ENCODE measurements around the gene HIKESHI.

Gene HIKESHI

GRCh38 chr11:86302092-86302793, at the start of gene HIKESHI:
Gene HIKESHI (plus strand): TSS chr11:86302240. CDS start chr11:86302449, 209 bp downstream.
- Histone ChIP-seq H3K36me3 (ENCODE audit: insufficient read depth, insufficient read length, low read length) (peaks cover 5% of the 10 kb centered on the region), H3K4me1 (ENCODE audit: insufficient read depth, insufficient read length) (no peaks in the 10 kb centered on the region), H3K9ac (ENCODE audit: insufficient read length, low read depth) (peak within 1 kb of the TSS; percentile 75), H3K9me3 (ENCODE audit: insufficient read depth, low read length) (no peaks in the 10 kb centered on the region), H3K27me3 (ENCODE audit: insufficient read depth, insufficient read length) (no peaks in the 10 kb centered on the region), H3K4me3 (ENCODE audit: insufficient read length, low read depth) (peak within 1 kb of the TSS; percentile 92)
- no peak for TF ChIP-seq SUZ12 (IDR thresholded peaks at IDR 0.05; ENCODE audit: extremely low read depth, insufficient read depth, insufficient read length)
- no peak for TF ChIP-seq ZNF274 (IDR thresholded peaks at IDR 0.05; ENCODE audit: low read depth, low read length)
- TF ChIP-seq YY1 (IDR thresholded peaks at IDR 0.05; ENCODE audit: insufficient read depth, insufficient read length), result no peak
- DNase-seq (ENCODE audit: low read depth, low spot score), result peak; percentile 90

GRCh38 chr11:86255896-86256295, 46.1 kb upstream of the HIKESHI start:
- Histone ChIP-seq H3K27me3 (ENCODE audit: insufficient read depth, insufficient read length) (no peaks in the 10 kb centered on the region), H3K4me3 (ENCODE audit: insufficient read length, low read depth) (no peak overlapping the region), H3K4me1 (ENCODE audit: insufficient read depth, insufficient read length) (no peaks in the 10 kb centered on the region), H3K36me3 (ENCODE audit: insufficient read depth, insufficient read length, low read length) (peaks cover 48% of the 10 kb centered on the region), H3K9ac (ENCODE audit: insufficient read length, low read depth) (no peak overlapping the region), H3K9me3 (ENCODE audit: insufficient read depth, low read length) (no peaks in the 10 kb centered on the region)
- no peak for DNase-seq (ENCODE audit: low read depth, low spot score)
- TF ChIP-seq YY1 (IDR thresholded peaks at IDR 0.05; ENCODE audit: insufficient read depth, insufficient read length) (no peak), ZNF274 (IDR thresholded peaks at IDR 0.05; ENCODE audit: low read depth, low read length) (no peak), SUZ12 (IDR thresholded peaks at IDR 0.05; ENCODE audit: extremely low read depth, insufficient read depth, insufficient read length) (no peak)

GRCh38 chr11:86256608-86257007, 45.4 kb upstream of the HIKESHI start:
- Histone ChIP-seq H3K27me3 (ENCODE audit: insufficient read depth, insufficient read length) (no peaks in the 10 kb centered on the region), H3K4me3 (ENCODE audit: insufficient read length, low read depth) (no peak overlapping the region), H3K9me3 (ENCODE audit: insufficient read depth, low read length) (no peaks in the 10 kb centered on the region), H3K4me1 (ENCODE audit: insufficient read depth, insufficient read length) (no peaks in the 10 kb centered on the region), H3K9ac (ENCODE audit: insufficient read length, low read depth) (no peak overlapping the region), H3K36me3 (ENCODE audit: insufficient read depth, insufficient read length, low read length) (peaks cover 54% of the 10 kb centered on the region)
- DNase-seq (ENCODE audit: low read depth, low spot score), result no peak
- TF ChIP-seq YY1 (IDR thresholded peaks at IDR 0.05; ENCODE audit: insufficient read depth, insufficient read length) (no peak), SUZ12 (IDR thresholded peaks at IDR 0.05; ENCODE audit: extremely low read depth, insufficient read depth, insufficient read length) (no peak), ZNF274 (IDR thresholded peaks at IDR 0.05; ENCODE audit: low read depth, low read length) (no peak)

GRCh38 chr11:86257446-86257845, 44.6 kb upstream of the HIKESHI start:
- H3K36me3 ChIP-seq (ENCODE audit: insufficient read depth, insufficient read length, low read length), result peaks cover 55% of the 10 kb centered on the region
- no peak for DNase-seq (ENCODE audit: low read depth, low spot score)
- no peaks in the 10 kb centered on the region for H3K9me3 ChIP-seq (ENCODE audit: insufficient read depth, low read length)
- H3K27me3 ChIP-seq (ENCODE audit: insufficient read depth, insufficient read length), result no peaks in the 10 kb centered on the region
- TF ChIP-seq SUZ12 (IDR thresholded peaks at IDR 0.05; ENCODE audit: extremely low read depth, insufficient read depth, insufficient read length) (no peak), YY1 (IDR thresholded peaks at IDR 0.05; ENCODE audit: insufficient read depth, insufficient read length) (no peak)
- H3K9ac ChIP-seq (ENCODE audit: insufficient read length, low read depth), result no peak overlapping the region
- no peak overlapping the region for H3K4me3 ChIP-seq (ENCODE audit: insufficient read length, low read depth)
- no peaks in the 10 kb centered on the region for H3K4me1 ChIP-seq (ENCODE audit: insufficient read depth, insufficient read length)

GRCh38 chr11:86259730-86260129, 42.3 kb upstream of the HIKESHI start:
- no peak for DNase-seq (ENCODE audit: low read depth, low spot score)
- H3K36me3 ChIP-seq (ENCODE audit: insufficient read depth, insufficient read length, low read length), result peaks cover 65% of the 10 kb centered on the region
- no peaks in the 10 kb centered on the region for H3K9me3 ChIP-seq (ENCODE audit: insufficient read depth, low read length)
- TF ChIP-seq YY1 (IDR thresholded peaks at IDR 0.05; ENCODE audit: insufficient read depth, insufficient read length) (no peak), ZNF274 (IDR thresholded peaks at IDR 0.05; ENCODE audit: low read depth, low read length) (no peak), SUZ12 (IDR thresholded peaks at IDR 0.05; ENCODE audit: extremely low read depth, insufficient read depth, insufficient read length) (no peak)
- no peaks in the 10 kb centered on the region for H3K4me1 ChIP-seq (ENCODE audit: insufficient read depth, insufficient read length)
- H3K9ac ChIP-seq (ENCODE audit: insufficient read length, low read depth), result no peak overlapping the region
- no peak overlapping the region for H3K4me3 ChIP-seq (ENCODE audit: insufficient read length, low read depth)
- no peaks in the 10 kb centered on the region for H3K27me3 ChIP-seq (ENCODE audit: insufficient read depth, insufficient read length)

- H3K9me3 ChIP-seq (ENCODE audit: insufficient read depth, low read length), result no peaks in the 10 kb centered on the region
- no peaks in the 10 kb centered on the region for H3K27me3 ChIP-seq (ENCODE audit: insufficient read depth, insufficient read length)
- peaks cover 56% of the 10 kb centered on the region for H3K36me3 ChIP-seq (ENCODE audit: insufficient read depth, insufficient read length, low read length)
- no peak for TF ChIP-seq YY1 (IDR thresholded peaks at IDR 0.05; ENCODE audit: insufficient read depth, insufficient read length)
- no peak for TF ChIP-seq SUZ12 (IDR thresholded peaks at IDR 0.05; ENCODE audit: extremely low read depth, insufficient read depth, insufficient read length)
- TF ChIP-seq ZNF274 (IDR thresholded peaks at IDR 0.05; ENCODE audit: low read depth, low read length), result no peak
- DNase-seq (ENCODE audit: low read depth, low spot score), result no peak
- no peak overlapping the region for H3K9ac ChIP-seq (ENCODE audit: insufficient read length, low read depth)
- no peaks in the 10 kb centered on the region for H3K4me1 ChIP-seq (ENCODE audit: insufficient read depth, insufficient read length)
- no peak overlapping the region for H3K4me3 ChIP-seq (ENCODE audit: insufficient read length, low read depth)
These were observed 40.7 kb upstream of the HIKESHI start for GRCh38 chr11:86261328-86261727.

GRCh38 chr11:86262387-86262786, 39.7 kb upstream of the HIKESHI start:
- Histone ChIP-seq H3K9me3 (ENCODE audit: insufficient read depth, low read length) (no peaks in the 10 kb centered on the region), H3K27me3 (ENCODE audit: insufficient read depth, insufficient read length) (no peaks in the 10 kb centered on the region), H3K9ac (ENCODE audit: insufficient read length, low read depth) (no peak overlapping the region), H3K4me3 (ENCODE audit: insufficient read length, low read depth) (no peak overlapping the region), H3K36me3 (ENCODE audit: insufficient read depth, insufficient read length, low read length) (peaks cover 46% of the 10 kb centered on the region), H3K4me1 (ENCODE audit: insufficient read depth, insufficient read length) (no peaks in the 10 kb centered on the region)
- TF ChIP-seq YY1 (IDR thresholded peaks at IDR 0.05; ENCODE audit: insufficient read depth, insufficient read length) (no peak), SUZ12 (IDR thresholded peaks at IDR 0.05; ENCODE audit: extremely low read depth, insufficient read depth, insufficient read length) (no peak), ZNF274 (IDR thresholded peaks at IDR 0.05; ENCODE audit: low read depth, low read length) (no peak)
- DNase-seq (ENCODE audit: low read depth, low spot score), result no peak

Measured in NT2/D1 (cell line).